Activated CD4-positive, alpha-beta T cell treated with anti-CD3 and anti-CD28 coated beads, Interleukin-2, Interleukin-4, amounts not matched to agents 100 ng/mL and 50 ng/mL, durations not matched to agents 16 hours and 8 hours (primary cell): Measurements from ENCODE around the gene KCNA1.

Source experiments
- DNase-seq: peaks from one replicate; pipeline ENCODE4 v3.0.0-alpha.2; 2020; ENCODE audit warnings: low spot score

The KCNA1 gene

GRCh38 chr12:4960547-4960946 lies 50.8 kb downstream of the KCNA1 start:
- DNase-seq = no peak

- DNase-seq = no peak
Observed at GRCh38 chr12:4961311-4961710, 51.6 kb downstream of the KCNA1 start.

GRCh38 chr12:4962539-4963486 lies 53.1 kb downstream of the KCNA1 start:
- no peak for DNase-seq
